ENCODE results near the gene C21orf91. TPM values are rescaled to one million over a fixed set of nuclear protein-coding genes. Genes with fewer than 3 reads are reported as not detected.

C21orf91 gene
- total and polyA plus RNA-seq, 9 of the 15 experiments (the other 6 are each of a cell fraction or from before 2014, with no cell fraction given), result 3.9 to 14.1 (median 12.1) TPM

- in situ Hi-C loops (cut with MboI), result no loop called here
- peaks cover 44% of the 10 kb centered on the region; the same call in 2 of the 3 replicates for H3K36me3 ChIP-seq (ENCODE audit: control insufficient read depth, insufficient read depth, low read length)
- H3K27me3 ChIP-seq (ENCODE audit: control insufficient read depth in 2 of 2, insufficient read depth in 2 of 2, low read length in 2 of 2), result no peaks in the 10 kb centered on the region
- ATAC-seq (no peak), FAIRE-seq (no peak), DNase-seq (ENCODE audit: extremely low read depth in 1 of 4, low spot score in 3 of 4) (no peak)
- 97% methylated on average over 2 of the region's 3 CpGs for WGBS (ENCODE audit: insufficient coverage, low coverage, missing lambda C conversion rate)
- TF ChIP-seq ARNT (IDR thresholded peaks at IDR 0.05) (no peak), STAT5A (IDR thresholded peaks at IDR 0.05; ENCODE audit: borderline replicate concordance, low read length) (no peak), HMGXB4 (CRISPR knock-in tag; IDR thresholded peaks at IDR 0.05) (no peak), YY1 (IDR thresholded peaks at IDR 0.05; ENCODE audit: borderline replicate concordance in 1 of 3, control insufficient read depth in 1 of 3, extremely low read depth in 1 of 3, insufficient read depth in 3 of 3, insufficient read length in 1 of 3, insufficient replicate concordance in 2 of 3, low read depth in 1 of 3, low read length in 2 of 3) (no peak), ATF4 (CRISPR knock-in tag; IDR thresholded peaks at IDR 0.05) (no peak), ZFP91 (CRISPR knock-in tag; IDR thresholded peaks at IDR 0.05) (no peak), ZC3H8 (IDR thresholded peaks at IDR 0.05) (no peak), ZNF707 (CRISPR knock-in tag; conservative IDR thresholded peaks at IDR 0.05) (no peak), ETS2 (tag; IDR thresholded peaks at IDR 0.05; ENCODE audit: borderline replicate concordance, poor library complexity, severe bottlenecking) (no peak), ZNF589 (CRISPR knock-in tag; IDR thresholded peaks at IDR 0.05; ENCODE audit: low read depth) (no peak), ETV1 (tag; conservative IDR thresholded peaks at IDR 0.05; ENCODE audit: low read depth) (no peak), ZNF561 (CRISPR knock-in tag; conservative IDR thresholded peaks at IDR 0.05) (no peak)
- H2AFZ ChIP-seq (ENCODE audit: low read depth, low read length), result no peak overlapping the region
- no peaks in the 10 kb centered on the region for H3K79me2 ChIP-seq (ENCODE audit: control insufficient read depth, insufficient read depth, low read length)
- POLR2A ChIA-PET, result no interaction called here
- no TSS peak for BruUV-seq (replicated peaks)
- intact Hi-C loops (cut with micrococcal nuclease), result no loop called here
- no peak overlapping the region for H3K27ac ChIP-seq (ENCODE audit: extremely low read depth, low read depth, low read length)
- H3K4me3 ChIP-seq, result no peak overlapping the region
- H3K9me3 ChIP-seq (replicated peaks; ENCODE audit: control insufficient read depth, insufficient read depth, low read depth, low read length), result no peaks in the 10 kb centered on the region
- H3K4me2 ChIP-seq (ENCODE audit: insufficient read depth, low read length), result no peak overlapping the region
- no peaks in the 10 kb centered on the region for H3K4me1 ChIP-seq (replicated peaks in 1 of 2; ENCODE audit: control insufficient read depth in 2 of 2, insufficient read depth in 2 of 2, low read length in 2 of 2)
- no peak overlapping the region for H3K9ac ChIP-seq (ENCODE audit: insufficient read depth in 1 of 2, low read depth in 2 of 2, low read length in 2 of 2)
- CTCF ChIA-PET (ENCODE audit: low intra/inter-chr PET ratio), result no interaction called here
- H4K20me1 ChIP-seq (replicated peaks; ENCODE audit: control insufficient read depth, insufficient read depth, low read length), result no peaks in the 10 kb centered on the region
- H3K9me1 ChIP-seq (ENCODE audit: control insufficient read depth, insufficient read depth, low read length), result no peaks in the 10 kb centered on the region
Measured at GRCh38 chr21:17789069-17789468, 30.1 kb downstream of the C21orf91 start.
